ENCODE results near the gene MUSTN1.

The MUSTN1 gene

GRCh38 chr3:52860424-52860768, 25.6 kb upstream of the MUSTN1 start:
- no peak for TF ChIP-seq FOXP2 (optimal IDR thresholded peaks at IDR 0.05; ENCODE audit: borderline replicate concordance, extremely low read depth, extremely low read length, insufficient read depth)
- TF ChIP-seq TAF1 (IDR thresholded peaks at IDR 0.05; ENCODE audit: borderline replicate concordance, insufficient read depth, low read length): no peak
- TF ChIP-seq POLR2AphosphoS5 (IDR thresholded peaks at IDR 0.05; ENCODE audit: low read depth, low read length): no peak
- TF ChIP-seq, protein P1, sequence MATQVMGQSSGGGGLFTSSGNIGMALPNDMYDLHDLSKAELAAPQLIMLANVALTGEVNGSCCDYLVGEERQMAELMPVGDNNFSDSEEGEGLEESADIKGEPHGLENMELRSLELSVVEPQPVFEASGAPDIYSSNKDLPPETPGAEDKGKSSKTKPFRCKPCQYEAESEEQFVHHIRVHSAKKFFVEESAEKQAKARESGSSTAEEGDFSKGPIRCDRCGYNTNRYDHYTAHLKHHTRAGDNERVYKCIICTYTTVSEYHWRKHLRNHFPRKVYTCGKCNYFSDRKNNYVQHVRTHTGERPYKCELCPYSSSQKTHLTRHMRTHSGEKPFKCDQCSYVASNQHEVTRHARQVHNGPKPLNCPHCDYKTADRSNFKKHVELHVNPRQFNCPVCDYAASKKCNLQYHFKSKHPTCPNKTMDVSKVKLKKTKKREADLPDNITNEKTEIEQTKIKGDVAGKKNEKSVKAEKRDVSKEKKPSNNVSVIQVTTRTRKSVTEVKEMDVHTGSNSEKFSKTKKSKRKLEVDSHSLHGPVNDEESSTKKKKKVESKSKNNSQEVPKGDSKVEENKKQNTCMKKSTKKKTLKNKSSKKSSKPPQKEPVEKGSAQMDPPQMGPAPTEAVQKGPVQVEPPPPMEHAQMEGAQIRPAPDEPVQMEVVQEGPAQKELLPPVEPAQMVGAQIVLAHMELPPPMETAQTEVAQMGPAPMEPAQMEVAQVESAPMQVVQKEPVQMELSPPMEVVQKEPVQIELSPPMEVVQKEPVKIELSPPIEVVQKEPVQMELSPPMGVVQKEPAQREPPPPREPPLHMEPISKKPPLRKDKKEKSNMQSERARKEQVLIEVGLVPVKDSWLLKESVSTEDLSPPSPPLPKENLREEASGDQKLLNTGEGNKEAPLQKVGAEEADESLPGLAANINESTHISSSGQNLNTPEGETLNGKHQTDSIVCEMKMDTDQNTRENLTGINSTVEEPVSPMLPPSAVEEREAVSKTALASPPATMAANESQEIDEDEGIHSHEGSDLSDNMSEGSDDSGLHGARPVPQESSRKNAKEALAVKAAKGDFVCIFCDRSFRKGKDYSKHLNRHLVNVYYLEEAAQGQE (IDR thresholded peaks at IDR 0.05; ENCODE audit: insufficient read depth in 1 of 2, low read depth in 2 of 2, low read length in 2 of 2): no peak
- no peak for TF ChIP-seq SIN3A (IDR thresholded peaks at IDR 0.05; ENCODE audit: borderline replicate concordance, insufficient read depth, low read length)

GRCh38 chr3:52859686-52860423, 25.0 kb upstream of the MUSTN1 start:
- TF ChIP-seq, protein P1 (IDR thresholded peaks at IDR 0.05; ENCODE audit: insufficient read depth in 1 of 2, low read depth in 2 of 2, low read length in 2 of 2): no peak
- TF ChIP-seq SIN3A (IDR thresholded peaks at IDR 0.05; ENCODE audit: borderline replicate concordance, insufficient read depth, low read length): no peak
- no peak for TF ChIP-seq FOXP2 (optimal IDR thresholded peaks at IDR 0.05; ENCODE audit: borderline replicate concordance, extremely low read depth, extremely low read length, insufficient read depth)
- no peak for TF ChIP-seq POLR2AphosphoS5 (IDR thresholded peaks at IDR 0.05; ENCODE audit: low read depth, low read length)
- no peak for TF ChIP-seq TAF1 (IDR thresholded peaks at IDR 0.05; ENCODE audit: borderline replicate concordance, insufficient read depth, low read length)

- TF ChIP-seq, protein P1 (IDR thresholded peaks at IDR 0.05; ENCODE audit: insufficient read depth in 1 of 2, low read depth in 2 of 2, low read length in 2 of 2): no peak
Measured at GRCh38 chr3:52857864-52858263, 23.0 kb upstream of the MUSTN1 start.

GRCh38 chr3:52857133-52857532, 22.3 kb upstream of the MUSTN1 start:
- TF ChIP-seq TAF1 (IDR thresholded peaks at IDR 0.05; ENCODE audit: borderline replicate concordance, insufficient read depth, low read length) (no peak), FOXP2 (optimal IDR thresholded peaks at IDR 0.05; ENCODE audit: borderline replicate concordance, extremely low read depth, extremely low read length, insufficient read depth) (no peak), POLR2AphosphoS5 (IDR thresholded peaks at IDR 0.05; ENCODE audit: low read depth, low read length) (no peak), SIN3A (IDR thresholded peaks at IDR 0.05; ENCODE audit: borderline replicate concordance, insufficient read depth, low read length) (no peak)
- TF ChIP-seq, protein P1 (IDR thresholded peaks at IDR 0.05; ENCODE audit: insufficient read depth in 1 of 2, low read depth in 2 of 2, low read length in 2 of 2): no peak

DNA sequence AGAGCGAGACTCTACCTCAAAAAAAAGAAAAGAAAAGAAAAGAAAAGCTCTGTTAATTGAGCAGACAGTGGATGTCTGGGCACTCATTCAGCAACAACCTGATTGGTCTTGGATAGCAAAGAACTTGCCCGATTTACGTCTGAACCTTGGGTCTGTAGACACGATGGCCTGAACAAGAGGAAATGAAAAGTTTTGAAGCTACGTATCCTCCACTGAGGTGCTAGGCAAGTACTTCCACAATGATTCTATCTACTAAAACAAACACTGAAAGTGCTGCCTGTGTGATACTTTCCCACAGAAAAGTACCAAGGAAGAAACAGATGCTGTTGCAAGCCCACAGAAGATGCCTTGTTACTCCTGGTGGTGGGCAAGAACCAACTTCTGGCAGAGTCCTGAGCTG, 21.8 kb upstream of the MUSTN1 start:
- TF ChIP-seq, protein P1 (IDR thresholded peaks at IDR 0.05; ENCODE audit: insufficient read depth in 1 of 2, low read depth in 2 of 2, low read length in 2 of 2): no peak
- no peak for TF ChIP-seq SIN3A (IDR thresholded peaks at IDR 0.05; ENCODE audit: borderline replicate concordance, insufficient read depth, low read length)
- no peak for TF ChIP-seq TAF1 (IDR thresholded peaks at IDR 0.05; ENCODE audit: borderline replicate concordance, insufficient read depth, low read length)
- TF ChIP-seq POLR2AphosphoS5 (IDR thresholded peaks at IDR 0.05; ENCODE audit: low read depth, low read length): no peak
- TF ChIP-seq FOXP2 (optimal IDR thresholded peaks at IDR 0.05; ENCODE audit: borderline replicate concordance, extremely low read depth, extremely low read length, insufficient read depth): no peak

All from PFSK-1 (cell line).